HepG2 (cell line): ENCODE results near the gene ZNF771. TPM values are rescaled to one million over a fixed set of nuclear protein-coding genes. Genes with fewer than 3 reads are reported as not detected.

Experiments used
- AGO1 ChIP-seq: fragments of 200-400 bp; formaldehyde crosslinking; IDR thresholded peaks from 2 replicates; pipeline ENCODE4 v1.6.1; 2017; ENCODE audit warnings: mild to moderate bottlenecking, low read depth, low read length, moderate library complexity; ENCODE audit not compliant: poor library complexity, severe bottlenecking
- DNMT1 ChIP-seq: sonication (generic); formaldehyde crosslinking; IDR thresholded peaks from 2 replicates; pipeline ENCODE4 v1.5.1; 2020; ENCODE audit warnings: mild to moderate bottlenecking, missing genetic modification reagents
- GFI1 ChIP-seq: sonication (generic); formaldehyde crosslinking; IDR thresholded peaks from 2 replicates; pipeline ENCODE4 v1.5.0; 2020; ENCODE audit warnings: missing genetic modification reagents, mild to moderate bottlenecking, borderline replicate concordance
- LRRFIP1 ChIP-seq: sonication (generic); formaldehyde crosslinking; conservative IDR thresholded peaks from 2 replicates; pipeline ENCODE4 v1.4.0; 2020; ENCODE audit warnings: missing genetic modification reagents
- NBN ChIP-seq: fragments of 450-650 bp; conservative IDR thresholded peaks from 2 replicates; pipeline ENCODE4 v1.6.1; 2017
- NFKBIZ ChIP-seq: IDR thresholded peaks from 2 replicates; pipeline ENCODE4 v1.6.1; 2018; ENCODE audit warnings: missing genetic modification reagents, missing compliant biosample characterization
- PBX2 ChIP-seq: IDR thresholded peaks from 2 replicates; pipeline ENCODE4 v1.6.1; 2016; ENCODE audit warnings: control low read depth
- PTBP1 ChIP-seq: fragments of 200-400 bp; formaldehyde crosslinking; IDR thresholded peaks from 2 replicates; pipeline ENCODE4 v1.6.1; 2018; ENCODE audit warnings: low read length, low read depth; ENCODE audit not compliant: poor library complexity, severe bottlenecking
- RFX3 ChIP-seq: IDR thresholded peaks from 2 replicates; pipeline ENCODE4 v1.6.1; 2016; ENCODE audit warnings: missing biosample characterization, missing genetic modification reagents
- SALL2 ChIP-seq: sonication (generic); formaldehyde crosslinking; IDR thresholded peaks from 2 replicates; pipeline ENCODE4 v1.8.1; 2023; ENCODE audit warnings: mild to moderate bottlenecking, missing genetic modification reagents, inconsistent platforms
- SMAD9 ChIP-seq: sonication (generic); formaldehyde crosslinking; IDR thresholded peaks from 2 replicates; pipeline ENCODE4 v1.5.1; 2020; ENCODE audit warnings: mild to moderate bottlenecking, missing genetic modification reagents
- SP4 ChIP-seq: sonication (generic); formaldehyde crosslinking; IDR thresholded peaks from 2 replicates; pipeline ENCODE4 v1.8.1; 2023; ENCODE audit warnings: mild to moderate bottlenecking, missing genetic modification reagents
- TBX2 ChIP-seq: sonication (generic); formaldehyde crosslinking; IDR thresholded peaks from 2 replicates; pipeline ENCODE4 v1.5.0; 2020; ENCODE audit warnings: missing genetic modification reagents, mild to moderate bottlenecking, borderline replicate concordance
- THAP9 ChIP-seq: sonication (generic); formaldehyde crosslinking; IDR thresholded peaks from 2 replicates; pipeline ENCODE4; 2020; ENCODE audit warnings: missing genetic modification reagents, mild to moderate bottlenecking, borderline replicate concordance
- ZBTB3 ChIP-seq: sonication (generic); formaldehyde crosslinking; IDR thresholded peaks from 2 replicates; pipeline ENCODE4 v1.4.0; 2020; ENCODE audit warnings: low read depth, mild to moderate bottlenecking, moderate library complexity, missing genetic modification reagents, borderline replicate concordance
- ZBTB38 ChIP-seq: sonication (generic); formaldehyde crosslinking; IDR thresholded peaks from 2 replicates; pipeline ENCODE4 v1.5.1; 2020; ENCODE audit warnings: mild to moderate bottlenecking, missing genetic modification reagents
- ZKSCAN1 ChIP-seq: fragments of 150-350 bp; IDR thresholded peaks from 2 replicates; pipeline ENCODE4 v1.6.1; 2014; ENCODE audit warnings: low read length
- ZNF260 ChIP-seq: sonication (generic); formaldehyde crosslinking; IDR thresholded peaks from 2 replicates; pipeline ENCODE4 v1.4.0; 2020; ENCODE audit warnings: missing genetic modification reagents, low read depth, mild to moderate bottlenecking, borderline replicate concordance
- ZNF354B ChIP-seq: sonication (generic); formaldehyde crosslinking; IDR thresholded peaks from 2 replicates; pipeline ENCODE4 v1.8.0; 2022; ENCODE audit warnings: mild to moderate bottlenecking, missing genetic modification reagents
- ZNF660 ChIP-seq: sonication (generic); formaldehyde crosslinking; IDR thresholded peaks from 2 replicates; pipeline ENCODE4 v1.5.1; 2020; ENCODE audit warnings: mild to moderate bottlenecking, low read depth, missing genetic modification reagents, borderline replicate concordance
- ZNF768 ChIP-seq: sonication (generic); formaldehyde crosslinking; IDR thresholded peaks from 2 replicates; pipeline ENCODE4 v1.4.0; 2020; ENCODE audit warnings: missing genetic modification reagents
- polyA plus RNA-seq, 8 experiments: library from polyadenylated mRNA; depleted of rRNA in 3 of 8; stranded (reverse) in 7 of 8; unstranded in 1 of 8; fragments of >200 nt; fragmentation: Illumina TruSeq in 4 of 8; extraction: Trizol in 4 of 8; gene quantifications; 2 replicates each; pipeline versions ENCODE4 v1.2.1 to v1.2.3, GENCODE V29; 2011 to 2016; ENCODE audit warnings: low read depth in 4 of 8, missing spikeins in 1 of 8, mixed read lengths in 1 of 8; ENCODE audit not compliant: insufficient read depth in 1 of 8
- total RNA-seq, 5 experiments: library from RNA; depleted of rRNA; stranded (reverse); fragments of >200 nt; fragmentation: Illumina TruSeq; extraction: Trizol; gene quantifications; 2 replicates each; pipeline ENCODE4 v1.2.3, GENCODE V29; 2016; ENCODE audit warnings: low read depth in 1 of 5

The ZNF771 gene
- total and polyA plus RNA-seq, 2 of the 13 experiments (the other 11 are each of a cell fraction or from before 2014, with no cell fraction given) = 5.0 to 11.8 TPM

- TF ChIP-seq ZNF260 (CRISPR knock-in tag) = no peak
- TF ChIP-seq TBX2 (CRISPR knock-in tag) = peak; percentile 97
- no peak for TF ChIP-seq ZNF660
- no peak; the same call in 1 of the 2 replicates for TF ChIP-seq NFKBIZ (CRISPR knock-in tag)
- no peak for TF ChIP-seq NBN
- peak; percentile 85 for TF ChIP-seq AGO1
- no peak for TF ChIP-seq SMAD9 (CRISPR knock-in tag)
- TF ChIP-seq LRRFIP1 = 0 out of 2 replicates have a peak, but pooled peaks have one; percentile 51
- peak; percentile 78; the same call in 1 of the 2 replicates for TF ChIP-seq THAP9 (CRISPR knock-in tag)
- TF ChIP-seq RFX3 = no peak
- peak; percentile 22; the same call in 1 of the 2 replicates for TF ChIP-seq SALL2 (CRISPR knock-in tag)
- TF ChIP-seq GFI1 = peak; percentile 78; the same call in 1 of the 2 replicates
- no peak for TF ChIP-seq PBX2 (CRISPR knock-in tag)
- TF ChIP-seq ZNF768 (CRISPR knock-in tag) = peak; percentile 77; the same call in 1 of the 2 replicates
- TF ChIP-seq ZBTB3 (CRISPR knock-in tag) = no peak
- no peak for TF ChIP-seq ZKSCAN1
- TF ChIP-seq ZNF354B (CRISPR knock-in tag) = peak; percentile 89
- no peak for TF ChIP-seq PTBP1
- TF ChIP-seq SP4 = peak; percentile 99
- TF ChIP-seq DNMT1 = no peak
- peak; percentile 52; the same call in 1 of the 2 replicates for TF ChIP-seq ZBTB38 (CRISPR knock-in tag)
Measured at GRCh38 chr16:30407102-30407803, at the start of gene ZNF771 (continued).
